ENCODE measurements around the gene CREBBP. TPM values are rescaled to one million over a fixed set of nuclear protein-coding genes. Genes with fewer than 3 reads are reported as not detected.

Gene CREBBP
- total RNA-seq, 1 donor from 2014 or later: 45.2 TPM

DNA sequence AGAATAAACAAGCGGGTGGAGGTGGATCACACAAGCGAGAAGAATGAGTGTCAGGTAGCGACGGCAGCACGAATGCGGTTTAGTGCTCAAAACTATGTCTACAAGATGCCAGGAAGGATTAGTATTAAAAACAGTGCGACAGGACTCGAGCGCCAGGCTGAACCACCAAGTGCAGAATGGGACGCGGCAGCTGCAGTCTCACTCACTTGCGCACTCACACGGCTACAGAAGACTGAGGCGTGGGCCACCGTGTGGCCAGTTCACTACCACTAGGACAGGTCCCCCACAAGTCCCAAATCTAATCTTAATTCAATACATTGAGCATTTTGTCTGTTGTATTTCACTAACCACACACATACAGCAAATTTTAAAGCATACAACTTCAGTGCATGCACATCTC lies 127.5 kb downstream of the CREBBP start:
- H3K9me3 Mint-ChIP-seq: no peaks in the 10 kb centered on the region
- no peaks in the 10 kb centered on the region for H3K27me3 Mint-ChIP-seq (ENCODE audit: low read depth)

DNA sequence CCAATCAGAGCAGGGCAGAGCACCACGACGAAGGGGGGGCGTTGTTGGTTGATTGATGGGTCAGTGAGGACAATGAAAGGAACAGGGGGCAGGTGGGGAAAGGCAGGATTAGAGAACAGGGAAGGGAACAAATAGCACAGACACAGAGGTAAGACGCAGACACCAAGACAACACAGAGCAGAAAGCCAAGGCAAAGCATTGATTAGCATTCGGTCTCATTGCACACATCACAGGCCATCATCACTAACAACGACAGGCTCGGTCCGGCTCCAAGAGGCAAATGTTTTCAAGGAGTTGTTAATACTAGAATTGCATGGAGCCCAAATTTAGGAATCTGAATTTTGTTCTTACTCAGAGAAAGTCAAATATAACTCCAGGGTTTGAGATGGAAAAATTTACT lies 128.6 kb downstream of the CREBBP start:
- H3K27me3 Mint-ChIP-seq (ENCODE audit: low read depth): no peaks in the 10 kb centered on the region
- no peak for DNase-seq (ENCODE audit: low spot score)
- no peak overlapping the region for H3K4me3 Mint-ChIP-seq (ENCODE audit: low read depth)
- peaks cover 3% of the 10 kb centered on the region for H3K4me1 Mint-ChIP-seq (ENCODE audit: low read depth)
- H3K27ac Mint-ChIP-seq: no peak overlapping the region
- peaks cover 68% of the 10 kb centered on the region for H3K36me3 Mint-ChIP-seq (ENCODE audit: low read depth)
- intact Hi-C loops (cut with micrococcal nuclease): no loop called here
- H3K9me3 Mint-ChIP-seq: no peaks in the 10 kb centered on the region

More for the DNA sequence above, 127.5 kb downstream of the CREBBP start:
- no peak overlapping the region for H3K27ac Mint-ChIP-seq
- H3K4me1 Mint-ChIP-seq (ENCODE audit: low read depth): peaks cover 3% of the 10 kb centered on the region
- intact Hi-C loops (cut with micrococcal nuclease): no loop called here
- DNase-seq (ENCODE audit: low spot score): no peak
- H3K4me3 Mint-ChIP-seq (ENCODE audit: low read depth): no peak overlapping the region
- H3K36me3 Mint-ChIP-seq (ENCODE audit: low read depth): peaks cover 67% of the 10 kb centered on the region

DNA sequence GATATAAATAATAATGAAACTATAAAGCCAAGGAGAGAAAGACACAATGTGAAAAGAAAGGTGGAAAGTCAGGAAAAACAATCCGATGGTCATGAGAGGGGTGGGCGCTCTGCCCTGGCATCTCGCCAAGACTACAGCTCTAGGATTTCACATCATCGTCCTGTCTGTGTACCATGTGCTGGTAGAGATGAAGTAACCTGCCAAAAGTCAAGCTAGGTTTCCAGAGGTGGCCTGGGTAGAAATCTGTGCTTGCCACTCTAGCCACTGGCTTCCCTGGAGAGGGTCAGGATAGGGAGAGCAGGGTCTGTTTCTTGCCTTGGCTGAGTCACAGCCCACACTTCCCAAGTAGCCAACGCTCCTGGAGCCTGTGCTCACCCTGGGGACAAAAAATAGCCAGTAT lies 132.2 kb downstream of the CREBBP start:
- intact Hi-C loops (cut with micrococcal nuclease): no loop called here
- Mint-ChIP-seq H3K4me1 (ENCODE audit: low read depth) (peaks cover 3% of the 10 kb centered on the region), H3K36me3 (ENCODE audit: low read depth) (peaks cover 71% of the 10 kb centered on the region), H3K27me3 (ENCODE audit: low read depth) (no peaks in the 10 kb centered on the region), H3K9me3 (no peaks in the 10 kb centered on the region), H3K27ac (no peak overlapping the region), H3K4me3 (ENCODE audit: low read depth) (no peak overlapping the region)
- DNase-seq (ENCODE audit: low spot score): no peak

DNA sequence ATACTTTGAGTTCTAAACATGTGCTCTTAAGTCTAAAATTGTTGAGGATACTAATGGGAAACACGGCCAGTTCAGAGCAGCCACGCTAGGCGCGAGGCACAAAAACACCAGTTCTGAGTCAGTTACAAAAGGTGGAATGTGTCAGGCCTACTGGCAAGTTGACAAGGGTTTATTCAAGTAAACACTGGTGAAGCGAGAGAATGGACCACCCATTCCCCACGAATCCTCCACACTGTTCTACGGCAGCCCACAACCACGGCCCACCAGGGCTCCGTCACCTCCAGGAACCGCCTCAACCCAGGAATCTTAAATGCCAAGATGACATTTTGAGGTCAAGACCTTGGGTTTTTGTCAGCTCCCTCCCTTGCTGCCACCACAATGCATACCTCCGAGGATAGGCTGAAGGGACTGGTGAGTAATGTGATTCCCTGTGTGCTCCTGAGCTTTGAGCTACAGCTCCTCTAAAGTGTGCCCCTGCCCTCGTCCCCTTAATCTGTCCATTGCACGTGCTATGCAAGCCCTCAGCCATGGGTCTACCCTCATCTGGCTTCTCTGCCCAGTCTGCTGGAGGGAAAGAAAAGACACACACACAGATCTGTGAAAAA lies 134.7 kb downstream of the CREBBP start:
- H3K27me3 Mint-ChIP-seq (ENCODE audit: low read depth): no peaks in the 10 kb centered on the region
- H3K27ac Mint-ChIP-seq: no peak overlapping the region
- no peak for DNase-seq (ENCODE audit: low spot score)
- H3K4me3 Mint-ChIP-seq (ENCODE audit: low read depth): no peak overlapping the region
- H3K9me3 Mint-ChIP-seq: no peaks in the 10 kb centered on the region
- intact Hi-C loops (cut with micrococcal nuclease): no loop called here
- peaks cover 64% of the 10 kb centered on the region for H3K36me3 Mint-ChIP-seq (ENCODE audit: low read depth)
- peaks cover 3% of the 10 kb centered on the region for H3K4me1 Mint-ChIP-seq (ENCODE audit: low read depth)

DNA sequence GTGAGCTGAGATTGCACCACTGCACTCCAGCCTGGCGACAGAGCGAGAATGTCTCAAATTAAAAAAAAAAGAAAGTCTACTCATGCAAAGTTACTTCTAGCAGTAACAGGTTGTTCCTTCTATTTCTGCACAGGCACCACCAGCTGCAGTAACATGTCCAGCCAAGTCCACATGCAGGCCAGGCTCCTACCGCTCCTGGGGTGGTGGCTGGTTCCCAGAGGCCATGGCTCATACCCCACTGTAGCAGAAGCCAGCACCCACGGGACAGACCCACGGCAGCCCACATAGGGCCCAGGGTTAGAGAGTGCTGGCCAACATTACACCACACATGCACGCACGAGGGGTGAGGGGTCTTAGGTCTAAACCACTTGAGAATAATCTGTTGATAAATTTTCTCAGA lies 136.5 kb downstream of the CREBBP start:
- Mint-ChIP-seq H3K4me3 (ENCODE audit: low read depth) (no peak overlapping the region), H3K4me1 (ENCODE audit: low read depth) (no peaks in the 10 kb centered on the region), H3K36me3 (ENCODE audit: low read depth) (peaks cover 63% of the 10 kb centered on the region), H3K27me3 (ENCODE audit: low read depth) (no peaks in the 10 kb centered on the region), H3K9me3 (no peaks in the 10 kb centered on the region), H3K27ac (no peak overlapping the region)
- DNase-seq (ENCODE audit: low spot score): no peak
- intact Hi-C loops (cut with micrococcal nuclease): no loop called here

DNA sequence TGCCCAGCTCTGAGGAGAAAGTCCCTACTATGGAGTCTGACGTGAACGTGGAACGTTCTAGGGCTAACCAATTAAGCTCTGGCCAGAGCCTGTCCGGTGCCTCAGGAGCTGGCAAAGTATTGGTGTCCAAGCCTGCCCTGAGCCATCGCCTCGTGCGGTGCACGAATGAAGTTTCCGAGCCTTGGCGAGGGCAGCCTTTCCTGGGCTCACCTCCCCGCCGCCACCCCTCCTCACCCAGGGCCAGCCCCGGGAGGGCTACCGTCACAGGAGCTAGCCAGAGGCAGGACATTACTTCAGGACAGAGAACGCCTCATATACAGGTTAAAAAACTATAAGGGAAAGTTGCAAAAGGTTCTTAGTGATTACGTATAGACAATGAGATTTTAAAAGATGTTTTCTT lies 139.6 kb downstream of the CREBBP start:
- H3K27ac Mint-ChIP-seq: no peak overlapping the region
- no peaks in the 10 kb centered on the region for H3K27me3 Mint-ChIP-seq (ENCODE audit: low read depth)
- no peak for DNase-seq (ENCODE audit: low spot score)
- intact Hi-C loops (cut with micrococcal nuclease): no loop called here
- H3K4me1 Mint-ChIP-seq (ENCODE audit: low read depth): no peaks in the 10 kb centered on the region
- peaks cover 72% of the 10 kb centered on the region for H3K36me3 Mint-ChIP-seq (ENCODE audit: low read depth)
- no peaks in the 10 kb centered on the region for H3K9me3 Mint-ChIP-seq
- H3K4me3 Mint-ChIP-seq (ENCODE audit: low read depth): no peak overlapping the region

DNA sequence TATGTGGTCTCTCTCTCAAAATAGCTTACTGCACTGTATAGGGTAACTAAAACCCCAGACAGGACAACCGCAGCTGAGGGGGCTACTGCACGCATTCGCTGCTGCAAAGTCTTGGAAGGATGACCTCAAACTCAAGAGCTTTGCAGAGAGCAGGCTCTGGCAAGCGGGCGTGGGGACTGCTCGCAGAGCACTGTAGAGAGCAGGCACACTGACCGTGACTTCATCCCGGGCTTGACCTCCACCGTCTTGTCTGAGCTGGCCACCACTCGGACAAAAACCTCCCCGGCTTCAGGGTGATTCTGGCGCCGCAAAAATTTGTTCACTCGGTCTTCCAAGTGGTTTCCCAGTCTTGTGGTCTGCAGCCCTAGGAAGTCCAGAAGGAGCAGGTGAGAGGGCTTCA lies 140.3 kb downstream of the CREBBP start:
- H3K36me3 Mint-ChIP-seq (ENCODE audit: low read depth): peaks cover 72% of the 10 kb centered on the region
- intact Hi-C loops (cut with micrococcal nuclease): no loop called here
- no peaks in the 10 kb centered on the region for H3K4me1 Mint-ChIP-seq (ENCODE audit: low read depth)
- H3K27ac Mint-ChIP-seq: no peak overlapping the region
- no peaks in the 10 kb centered on the region for H3K9me3 Mint-ChIP-seq
- H3K4me3 Mint-ChIP-seq (ENCODE audit: low read depth): no peak overlapping the region
- no peaks in the 10 kb centered on the region for H3K27me3 Mint-ChIP-seq (ENCODE audit: low read depth)
- no peak for DNase-seq (ENCODE audit: low spot score)

DNA sequence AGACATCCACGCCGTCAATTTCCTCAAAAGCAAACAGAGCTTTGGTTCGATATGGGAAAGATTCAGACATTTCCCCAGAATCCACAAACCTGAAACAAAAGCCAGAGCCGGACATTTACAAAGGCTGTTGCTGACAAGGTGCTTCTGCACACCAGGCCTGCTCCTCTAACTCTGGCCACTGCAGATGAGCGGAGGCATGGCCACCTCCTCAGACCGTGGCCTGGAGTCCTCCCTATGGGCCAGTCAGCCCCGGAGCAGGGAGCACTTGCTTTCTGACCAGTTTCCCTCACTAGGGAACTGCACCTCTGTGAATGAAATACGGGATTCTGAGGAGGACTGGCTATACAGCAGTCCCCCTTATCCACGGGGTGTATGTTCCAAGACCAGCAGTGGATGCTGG lies 140.9 kb downstream of the CREBBP start:
- peaks cover 73% of the 10 kb centered on the region for H3K36me3 Mint-ChIP-seq (ENCODE audit: low read depth)
- H3K4me3 Mint-ChIP-seq (ENCODE audit: low read depth): no peak overlapping the region
- DNase-seq (ENCODE audit: low spot score): no peak
- no peak overlapping the region for H3K27ac Mint-ChIP-seq
- H3K9me3 Mint-ChIP-seq: no peaks in the 10 kb centered on the region
- intact Hi-C loops (cut with micrococcal nuclease): no loop called here
- no peaks in the 10 kb centered on the region for H3K4me1 Mint-ChIP-seq (ENCODE audit: low read depth)
- H3K27me3 Mint-ChIP-seq (ENCODE audit: low read depth): no peaks in the 10 kb centered on the region

DNA sequence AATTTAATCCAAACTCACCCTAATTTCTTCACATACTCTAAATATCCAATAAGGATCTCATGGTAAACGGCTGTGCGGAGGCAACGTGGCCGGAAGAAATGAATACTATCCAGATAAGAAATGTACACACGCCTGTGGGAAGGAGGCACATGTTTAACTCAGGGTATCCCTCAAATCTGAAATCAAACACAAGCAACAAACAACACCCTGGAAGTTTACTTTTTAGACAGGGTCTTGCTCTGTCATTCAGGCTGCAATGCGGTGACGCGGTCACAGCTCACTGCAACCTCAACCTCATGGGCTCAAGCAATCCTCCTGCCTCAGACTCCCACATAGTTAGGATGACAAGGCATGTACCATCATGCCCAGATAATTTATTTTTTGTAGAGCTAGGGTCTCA lies 142.0 kb downstream of the CREBBP start:
- Mint-ChIP-seq H3K4me3 (ENCODE audit: low read depth) (no peak overlapping the region), H3K27me3 (ENCODE audit: low read depth) (no peaks in the 10 kb centered on the region), H3K27ac (no peak overlapping the region), H3K4me1 (ENCODE audit: low read depth) (no peaks in the 10 kb centered on the region), H3K36me3 (ENCODE audit: low read depth) (peaks cover 73% of the 10 kb centered on the region), H3K9me3 (no peaks in the 10 kb centered on the region)
- intact Hi-C loops (cut with micrococcal nuclease): no loop called here
- no peak for DNase-seq (ENCODE audit: low spot score)

DNA sequence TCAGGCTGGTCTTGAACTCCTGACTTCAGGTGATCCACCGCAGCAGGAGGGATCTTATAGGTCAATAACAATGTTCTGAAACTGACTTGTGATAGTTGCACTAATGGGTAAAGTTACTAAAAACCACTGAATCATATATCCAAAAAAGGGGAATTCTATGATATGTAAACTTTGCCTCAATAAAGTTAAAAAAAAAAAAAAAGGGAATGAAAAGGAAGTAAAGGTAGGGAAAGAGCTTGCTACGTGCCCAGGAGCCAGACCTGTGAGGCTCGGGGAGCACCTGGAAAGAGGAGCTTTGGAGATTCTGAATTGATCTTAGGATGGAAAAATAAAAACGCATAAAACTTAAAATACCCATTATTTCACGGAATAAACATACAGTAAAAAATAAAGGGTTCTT lies 142.4 kb downstream of the CREBBP start:
- H3K27ac Mint-ChIP-seq: no peak overlapping the region
- intact Hi-C loops (cut with micrococcal nuclease): no loop called here
- peaks cover 71% of the 10 kb centered on the region for H3K36me3 Mint-ChIP-seq (ENCODE audit: low read depth)
- H3K27me3 Mint-ChIP-seq (ENCODE audit: low read depth): no peaks in the 10 kb centered on the region
- H3K4me1 Mint-ChIP-seq (ENCODE audit: low read depth): no peaks in the 10 kb centered on the region
- no peak for DNase-seq (ENCODE audit: low spot score)
- no peaks in the 10 kb centered on the region for H3K9me3 Mint-ChIP-seq
- H3K4me3 Mint-ChIP-seq (ENCODE audit: low read depth): no peak overlapping the region

DNA sequence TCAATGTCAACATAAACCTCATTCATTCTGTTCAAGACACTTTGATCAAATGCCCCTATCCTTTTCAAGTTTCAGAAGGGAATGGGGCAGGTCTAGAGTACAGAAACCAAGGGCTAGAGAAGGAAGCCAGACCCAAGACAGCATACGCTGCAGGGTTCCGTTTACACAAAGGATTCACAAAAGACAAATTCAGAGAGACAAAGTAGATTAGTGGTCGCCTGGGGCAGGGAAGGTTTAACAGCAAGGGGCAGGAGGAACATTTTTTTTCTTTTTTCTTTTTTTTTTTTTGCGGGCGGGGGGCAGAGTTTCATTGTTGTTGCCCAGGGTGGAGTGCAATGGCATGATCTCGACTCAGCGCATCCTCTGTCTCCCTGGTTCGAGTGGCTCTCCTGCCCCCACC lies 143.3 kb downstream of the CREBBP start:
- Mint-ChIP-seq H3K27me3 (ENCODE audit: low read depth) (no peaks in the 10 kb centered on the region), H3K9me3 (no peaks in the 10 kb centered on the region), H3K4me3 (ENCODE audit: low read depth) (no peak overlapping the region), H3K4me1 (ENCODE audit: low read depth) (no peaks in the 10 kb centered on the region), H3K27ac (no peak overlapping the region), H3K36me3 (ENCODE audit: low read depth) (peaks cover 68% of the 10 kb centered on the region)
- intact Hi-C loops (cut with micrococcal nuclease): no loop called here
- no peak for DNase-seq (ENCODE audit: low spot score)

DNA sequence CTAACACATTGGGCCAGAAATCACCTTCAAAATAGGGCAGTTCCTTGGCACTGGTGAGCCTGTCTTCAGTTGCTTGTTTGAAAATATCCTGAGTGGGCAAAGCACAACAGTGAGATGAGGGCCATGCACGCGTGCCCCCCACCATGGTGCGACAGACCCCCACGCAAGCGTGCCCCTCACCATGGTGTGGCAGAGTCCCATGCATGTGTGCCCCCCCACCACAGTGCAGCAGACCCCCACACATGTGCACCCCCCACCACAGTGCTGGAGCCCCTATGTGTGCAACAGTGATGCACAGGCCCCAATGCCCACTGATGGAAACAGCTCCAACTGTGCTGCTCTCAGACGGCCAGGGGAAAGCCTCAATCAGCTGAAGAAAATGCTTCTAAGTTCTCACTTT lies 144.4 kb downstream of the CREBBP start:
- no peak for DNase-seq (ENCODE audit: low spot score)
- Mint-ChIP-seq H3K27me3 (ENCODE audit: low read depth) (no peaks in the 10 kb centered on the region), H3K4me3 (ENCODE audit: low read depth) (no peak overlapping the region), H3K4me1 (ENCODE audit: low read depth) (no peaks in the 10 kb centered on the region), H3K9me3 (no peaks in the 10 kb centered on the region), H3K27ac (no peak overlapping the region), H3K36me3 (ENCODE audit: low read depth) (peaks cover 70% of the 10 kb centered on the region)
- intact Hi-C loops (cut with micrococcal nuclease): no loop called here

DNA sequence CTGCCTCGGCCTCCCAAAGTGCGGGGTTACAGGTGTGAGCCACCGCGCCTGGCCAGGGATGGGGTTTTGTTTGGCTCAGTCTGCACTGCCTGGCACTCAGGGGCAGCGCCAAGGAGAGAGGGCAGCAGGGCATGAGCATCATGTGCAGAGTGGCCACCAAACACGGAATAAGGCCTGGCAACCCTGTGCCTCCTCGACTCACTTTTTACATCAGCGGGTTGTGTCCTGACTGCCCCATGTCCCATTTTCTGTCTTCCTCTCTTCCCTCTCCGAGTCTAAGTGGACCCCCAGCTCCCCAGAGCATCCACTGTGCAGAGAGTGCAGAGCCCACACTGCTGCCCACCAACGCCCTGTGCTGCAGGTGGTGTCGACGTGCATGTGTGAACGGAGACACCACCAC lies 145.0 kb downstream of the CREBBP start:
- Mint-ChIP-seq H3K27ac (no peak overlapping the region), H3K36me3 (ENCODE audit: low read depth) (peaks cover 72% of the 10 kb centered on the region), H3K4me3 (ENCODE audit: low read depth) (no peak overlapping the region), H3K4me1 (ENCODE audit: low read depth) (no peaks in the 10 kb centered on the region), H3K9me3 (no peaks in the 10 kb centered on the region), H3K27me3 (ENCODE audit: low read depth) (no peaks in the 10 kb centered on the region)
- intact Hi-C loops (cut with micrococcal nuclease): no loop called here
- DNase-seq (ENCODE audit: low spot score): no peak

DNA sequence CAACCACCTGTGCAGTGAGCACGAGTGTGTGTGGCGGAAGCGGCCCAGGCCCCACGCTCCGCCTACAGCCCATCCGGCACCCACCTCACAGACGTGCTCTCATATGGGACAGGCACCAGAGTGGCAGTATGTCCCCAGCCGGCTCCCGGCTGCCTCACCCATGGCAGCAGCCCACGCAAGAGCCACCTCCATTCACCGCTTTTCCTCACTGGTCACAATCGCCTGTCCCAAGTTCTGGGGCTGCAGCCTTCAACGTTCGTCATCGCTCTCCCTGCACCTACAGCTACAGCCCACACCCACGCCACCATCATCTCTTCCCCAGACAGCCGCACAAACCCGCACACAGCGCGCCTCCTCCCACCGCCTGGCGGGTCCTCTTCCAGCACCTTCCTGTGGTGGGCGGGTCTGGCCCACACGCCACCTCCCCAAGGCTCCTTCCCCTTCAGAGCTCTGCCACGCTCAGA lies 145.7 kb downstream of the CREBBP start:
- Mint-ChIP-seq H3K27me3 (ENCODE audit: low read depth) (no peaks in the 10 kb centered on the region), H3K27ac (no peak overlapping the region), H3K9me3 (no peaks in the 10 kb centered on the region), H3K36me3 (ENCODE audit: low read depth) (peaks cover 73% of the 10 kb centered on the region), H3K4me3 (ENCODE audit: low read depth) (no peak overlapping the region), H3K4me1 (ENCODE audit: low read depth) (no peaks in the 10 kb centered on the region)
- intact Hi-C loops (cut with micrococcal nuclease): no loop called here
- no peak for DNase-seq (ENCODE audit: low spot score)

All from activated T-helper 2 cell treated with anti-CD3 and anti-CD28 coated beads, Interferon-gamma antibody, Interleukin-2, Interleukin-4, amounts not matched to agents 10 μg/mL and 5 μg/mL and 100 μg/mL, durations not matched to agents 14 hours and 24 hours and 36 hours (primary cell).